Prostate gland (tissue), 2 donors: ENCODE data around the gene CERS6.

Experiments
- CTCF ChIP-seq, 4 experiments: fragments of 200-600 bp in 2 of 4; fragments of 450-650 bp in 2 of 4; sonication (generic) in 2 of 4; IDR thresholded peaks; 1 replicate in 3 of 4; 2 replicates in 1 of 4; pipeline ENCODE4 v1.5.1; 2016 to 2019; ENCODE audit warnings: antibody characterized with exemption in 4 of 4, mild to moderate bottlenecking in 2 of 4, moderate library complexity in 2 of 4
- POLR2A ChIP-seq: fragments of 450-650 bp; IDR thresholded peaks from one replicate; pipeline ENCODE4 v1.6.1; 2016; ENCODE audit warnings: antibody characterized with exemption, mild to moderate bottlenecking
- POLR2AphosphoS5 ChIP-seq: sonication (generic); formaldehyde crosslinking; IDR thresholded peaks from one replicate; pipeline ENCODE4 v1.6.1; 2017; ENCODE audit warnings: antibody characterized with exemption

DNA sequence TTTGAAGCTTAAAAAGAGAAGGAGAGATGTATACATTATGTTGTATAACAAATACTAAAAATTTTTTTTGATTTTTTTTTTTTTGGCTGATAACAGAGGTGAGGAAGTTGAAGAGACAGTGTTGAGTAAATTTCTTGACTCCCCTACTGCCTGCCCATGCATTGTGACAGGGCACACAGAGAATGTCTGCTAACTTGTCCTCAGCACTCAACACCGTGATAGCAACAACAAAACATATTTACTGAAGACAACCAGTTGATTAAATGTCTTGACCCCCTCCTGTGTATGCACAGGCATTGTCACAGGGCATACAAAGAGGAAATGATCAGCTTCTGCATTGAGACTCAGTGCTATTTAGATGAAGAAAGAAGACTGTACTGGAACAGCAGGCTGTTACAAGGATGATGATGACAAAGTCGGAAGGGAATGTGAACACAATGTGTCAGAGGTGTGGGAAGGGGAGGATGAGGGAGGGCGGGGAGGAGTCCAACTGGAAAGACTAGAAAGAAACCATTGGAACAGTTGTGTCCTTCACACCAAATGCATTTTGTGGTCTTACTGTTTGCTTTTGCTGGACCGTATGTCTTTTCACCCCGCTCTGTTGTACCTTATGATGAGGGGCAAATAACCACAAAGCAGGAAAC is 89.5 kb downstream of the CERS6 start:
- TF ChIP-seq CTCF (IDR thresholded peaks at IDR 0.05) (no peak), POLR2AphosphoS5 (no peak), POLR2A (no peak)
